KMS-11 (cell line): ENCODE results near the gene ELMO1.

Experiments
- H2AFZ ChIP-seq: fragments of 200-600 bp; sonication (generic); 2 replicates; pipeline ENCODE4 v1.6.1; 2016; ENCODE audit warnings: antibody characterized with exemption, mixed run types, low read depth
- H3K27ac ChIP-seq: fragments of 200-600 bp; sonication (generic); 2 replicates; pipeline ENCODE4 v1.6.1; 2016; ENCODE audit warnings: mild to moderate bottlenecking, mixed run types
- H3K27me3 ChIP-seq: fragments of 200-600 bp; sonication (generic); 2 replicates; pipeline ENCODE4 v1.6.1; 2017; ENCODE audit warnings: mild to moderate bottlenecking, low read depth, mixed run types, moderate library complexity; ENCODE audit not compliant: insufficient read depth
- H3K36me3 ChIP-seq: fragments of 200-600 bp; sonication (generic); 2 replicates; pipeline ENCODE4 v1.6.1; 2017; ENCODE audit warnings: mild to moderate bottlenecking, mixed run types; ENCODE audit not compliant: insufficient read depth
- H3K4me1 ChIP-seq: fragments of 200-600 bp; sonication (generic); 2 replicates; pipeline ENCODE4 v1.6.1; 2016; ENCODE audit warnings: mild to moderate bottlenecking, low read depth, mixed run types; ENCODE audit not compliant: poor library complexity, severe bottlenecking
- H3K4me2 ChIP-seq: fragments of 200-600 bp; sonication (generic); 2 replicates; pipeline ENCODE4 v1.7.0; 2016; ENCODE audit warnings: mild to moderate bottlenecking, mixed run types
- H3K4me3 ChIP-seq: fragments of 200-600 bp; sonication (generic); IDR thresholded peaks from 2 replicates; pipeline ENCODE4 v1.6.1; 2017; ENCODE audit warnings: low read depth, low read length, mixed read lengths; ENCODE audit not compliant: insufficient read depth
- H3K79me2 ChIP-seq: fragments of 200-600 bp; sonication (generic); 2 replicates; pipeline ENCODE4 v1.6.1; 2016; ENCODE audit warnings: low read depth, mixed run types; ENCODE audit not compliant: insufficient read depth
- H3K9ac ChIP-seq: fragments of 200-600 bp; sonication (generic); 2 replicates; pipeline ENCODE4 v1.6.1; 2016; ENCODE audit warnings: mild to moderate bottlenecking, mixed run types
- H4K20me1 ChIP-seq: fragments of 200-600 bp; sonication (generic); 2 replicates; pipeline ENCODE4 v1.6.1; 2016; ENCODE audit warnings: mild to moderate bottlenecking, mixed run types; ENCODE audit not compliant: insufficient read depth
- CTCF ChIP-seq: fragments of 200-600 bp; sonication (generic); conservative IDR thresholded peaks from 2 replicates; pipeline ENCODE4 v1.6.1; 2017; ENCODE audit warnings: low read depth, mild to moderate bottlenecking, antibody characterized with exemption, low read length, moderate library complexity, mixed read lengths

ELMO1 gene

GRCh38 chr7:37070471-37070870 is 378.2 kb downstream of the ELMO1 start:
- Histone ChIP-seq H3K36me3 (no peaks in the 10 kb centered on the region; the same call in 1 of the 2 replicates), H2AFZ (no peak overlapping the region), H3K27me3 (no peaks in the 10 kb centered on the region), H3K79me2 (no peaks in the 10 kb centered on the region), H3K9ac (no peak overlapping the region), H3K4me3 (no peak overlapping the region), H3K4me2 (no peak overlapping the region), H4K20me1 (no peaks in the 10 kb centered on the region), H3K4me1 (no peaks in the 10 kb centered on the region), H3K27ac (no peak overlapping the region)
- no peak for TF ChIP-seq CTCF

- TF ChIP-seq CTCF = no peak
- H3K36me3 ChIP-seq = no peaks in the 10 kb centered on the region; the same call in 1 of the 2 replicates
These were observed 378.6 kb downstream of the ELMO1 start for GRCh38 chr7:37070031-37070430.

GRCh38 chr7:37069336-37069735 is 379.3 kb downstream of the ELMO1 start:
- no peaks in the 10 kb centered on the region for H3K27me3 ChIP-seq

More at GRCh38 chr7:37070031-37070430, 378.6 kb downstream of the ELMO1 start:
- no peaks in the 10 kb centered on the region for H3K79me2 ChIP-seq
- H3K27me3 ChIP-seq = no peaks in the 10 kb centered on the region
- H3K4me1 ChIP-seq = no peaks in the 10 kb centered on the region
- H3K4me2 ChIP-seq = no peak overlapping the region
- no peak overlapping the region for H3K4me3 ChIP-seq
- H3K27ac ChIP-seq = no peak overlapping the region
- no peak overlapping the region for H3K9ac ChIP-seq
- H2AFZ ChIP-seq = no peak overlapping the region
- H4K20me1 ChIP-seq = no peaks in the 10 kb centered on the region

GRCh38 chr7:37068902-37069301 is 379.8 kb downstream of the ELMO1 start:
- Histone ChIP-seq H3K4me1 (no peaks in the 10 kb centered on the region), H3K9ac (no peak overlapping the region), H4K20me1 (no peaks in the 10 kb centered on the region), H3K4me3 (no peak overlapping the region), H3K27ac (no peak overlapping the region), H3K4me2 (no peak overlapping the region), H3K79me2 (no peaks in the 10 kb centered on the region), H3K27me3 (no peaks in the 10 kb centered on the region), H2AFZ (no peak overlapping the region), H3K36me3 (no peaks in the 10 kb centered on the region; the same call in 1 of the 2 replicates)
- TF ChIP-seq CTCF = no peak

More at GRCh38 chr7:37069336-37069735, 379.3 kb downstream of the ELMO1 start:
- Histone ChIP-seq H2AFZ (no peak overlapping the region), H3K36me3 (no peaks in the 10 kb centered on the region; the same call in 1 of the 2 replicates), H4K20me1 (no peaks in the 10 kb centered on the region), H3K27ac (no peak overlapping the region), H3K4me2 (no peak overlapping the region), H3K4me3 (no peak overlapping the region), H3K9ac (no peak overlapping the region), H3K4me1 (no peaks in the 10 kb centered on the region), H3K79me2 (no peaks in the 10 kb centered on the region)
- TF ChIP-seq CTCF = no peak

- Histone ChIP-seq H4K20me1 (no peaks in the 10 kb centered on the region), H3K36me3 (no peaks in the 10 kb centered on the region; the same call in 1 of the 2 replicates), H3K79me2 (no peaks in the 10 kb centered on the region), H3K4me2 (no peak overlapping the region), H3K9ac (no peak overlapping the region), H2AFZ (no peak overlapping the region), H3K27me3 (no peaks in the 10 kb centered on the region), H3K4me1 (no peaks in the 10 kb centered on the region), H3K27ac (no peak overlapping the region), H3K4me3 (no peak overlapping the region)
- no peak for TF ChIP-seq CTCF
These were observed 380.6 kb downstream of the ELMO1 start for GRCh38 chr7:37068038-37068437.
